GM23338 (cell line): ENCODE measurements around the gene CCDC178. TPM values are rescaled to one million over a fixed set of nuclear protein-coding genes. Genes with fewer than 3 reads are reported as not detected.

ENCODE experiments used
- ATAC-seq: fragments of 200-7000 bp; cut with Tn5 transposase; 3 replicates; pipeline ENCODE4 v1.9.1; 2020
- DNase-seq: peaks from one replicate; pipeline ENCODE4 v3.0.0-alpha.2; 2015; ENCODE audit warnings: low spot score
- H2AFZ ChIP-seq: fragments of 200-600 bp; sonication (generic); 2 replicates; pipeline ENCODE4 v1.8.0; 2016; ENCODE audit warnings: antibody characterized with exemption, mild to moderate bottlenecking, moderate library complexity
- H3F3A ChIP-seq: fragments of 200-600 bp; sonication (generic); replicated peaks from 2 replicates; pipeline ENCODE4 v1.8.0; 2017; ENCODE audit warnings: antibody characterized with exemption, mixed run types, low read depth
- H3K27ac ChIP-seq: fragments of 200-600 bp; sonication (generic); 2 replicates; pipeline ENCODE4 v1.6.1; 2016; ENCODE audit warnings: low read depth
- H3K27me3 ChIP-seq: fragments of 200-600 bp; sonication (generic); 2 replicates; pipeline ENCODE4 v1.8.0; 2016; ENCODE audit warnings: mild to moderate bottlenecking, mixed run types, moderate library complexity; ENCODE audit not compliant: insufficient read depth
- H3K36me3 ChIP-seq: fragments of 200-600 bp; sonication (generic); 2 replicates; pipeline ENCODE4 v1.8.0; 2016; ENCODE audit warnings: mild to moderate bottlenecking; ENCODE audit not compliant: insufficient read depth
- H3K4me1 ChIP-seq: fragments of 200-600 bp; sonication (generic); 2 replicates; pipeline ENCODE4 v1.8.0; 2016; ENCODE audit warnings: mild to moderate bottlenecking, moderate library complexity; ENCODE audit not compliant: insufficient read depth
- H3K4me2 ChIP-seq: fragments of 200-600 bp; sonication (generic); 2 replicates; pipeline ENCODE4 v1.7.1; 2017; ENCODE audit warnings: mixed run types
- H3K4me3 ChIP-seq: fragments of 200-600 bp; sonication (generic); 2 replicates; pipeline ENCODE4 v1.6.1; 2016; ENCODE audit warnings: mixed run types
- H3K79me2 ChIP-seq: fragments of 200-600 bp; sonication (generic); replicated peaks from 2 replicates; pipeline ENCODE4 v1.8.0; 2017; ENCODE audit warnings: mild to moderate bottlenecking; ENCODE audit not compliant: insufficient read depth
- H3K9me2 ChIP-seq: fragments of 200-600 bp; sonication (generic); 2 replicates; pipeline ENCODE4 v1.8.0; 2017; ENCODE audit not compliant: insufficient read depth
- H4K20me1 ChIP-seq: fragments of 200-600 bp; sonication (generic); replicated peaks from 2 replicates; pipeline ENCODE4 v1.8.0; 2017; ENCODE audit warnings: mild to moderate bottlenecking; ENCODE audit not compliant: insufficient read depth
- H3K27ac Mint-ChIP-seq: 2 replicates; pipeline ENCODE4 v1.8.0; 2020; ENCODE audit warnings: inconsistent platforms, mild to moderate bottlenecking, moderate library complexity, mixed read lengths
- H3K27me3 Mint-ChIP-seq: 3 replicates; pipeline ENCODE4 v1.8.0; 2022; ENCODE audit warnings: low read depth, mild to moderate bottlenecking, moderate library complexity, mixed read lengths, inconsistent platforms; ENCODE audit not compliant: insufficient read depth, poor library complexity
- H3K36me3 Mint-ChIP-seq: 3 replicates; pipeline ENCODE4 v1.8.0; 2021; ENCODE audit warnings: low read depth, mild to moderate bottlenecking, inconsistent platforms, moderate library complexity, mixed read lengths
- H3K4me1 Mint-ChIP-seq: 3 replicates; pipeline ENCODE4 v1.8.0; 2020; ENCODE audit warnings: mild to moderate bottlenecking, inconsistent platforms, mixed read lengths
- H3K4me3 Mint-ChIP-seq: 3 replicates; pipeline ENCODE4 v1.8.0; 2021; ENCODE audit warnings: moderate library complexity, mild to moderate bottlenecking, inconsistent platforms, mixed read lengths
- H3K9me3 Mint-ChIP-seq: 3 replicates; pipeline ENCODE4 v1.8.0; 2020; ENCODE audit warnings: moderate library complexity, mild to moderate bottlenecking, inconsistent platforms, mixed read lengths
- ETS1 ChIP-seq: IDR thresholded peaks from 2 replicates; pipeline ENCODE4 v1.6.1; 2016; ENCODE audit warnings: antibody characterized with exemption
- EZH2 ChIP-seq: fragments of 200-600 bp; sonication (generic); IDR thresholded peaks from one replicate; pipeline ENCODE4 v1.8.0; 2017; ENCODE audit warnings: antibody characterized with exemption, mild to moderate bottlenecking, low read depth; ENCODE audit not compliant: unreplicated experiment
- EZH2phosphoT487 ChIP-seq: fragments of 200-600 bp; sonication (generic); IDR thresholded peaks from one replicate; pipeline ENCODE4 v1.8.1; 2018; ENCODE audit warnings: antibody characterized with exemption; ENCODE audit not compliant: unreplicated experiment
- JUNB ChIP-seq: IDR thresholded peaks from one replicate; pipeline ENCODE4 v1.6.1; 2016; ENCODE audit warnings: antibody characterized with exemption; ENCODE audit not compliant: unreplicated experiment
- NANOG ChIP-seq: IDR thresholded peaks from 2 replicates; pipeline ENCODE4 v1.6.1; 2016; ENCODE audit warnings: antibody characterized with exemption, borderline replicate concordance
- POLR2AphosphoS5 ChIP-seq: IDR thresholded peaks from 2 replicates; pipeline ENCODE4 v1.6.1; 2016; ENCODE audit warnings: antibody characterized with exemption, low read depth
- REST ChIP-seq: IDR thresholded peaks from one replicate; pipeline ENCODE4 v1.6.1; 2018; ENCODE audit warnings: antibody characterized with exemption; ENCODE audit not compliant: unreplicated experiment
- STAT1 ChIP-seq: IDR thresholded peaks from one replicate; pipeline ENCODE4 v1.6.1; 2016; ENCODE audit warnings: antibody characterized with exemption; ENCODE audit not compliant: unreplicated experiment
- ZNF114 ChIP-seq: fragments of 250-450 bp; sonication (Bioruptor Pico); IDR thresholded peaks from 2 replicates; pipeline ENCODE4 v1.5.0; 2020; ENCODE audit warnings: mild to moderate bottlenecking, moderate library complexity
- ZNF331 ChIP-seq: fragments of 250-450 bp; sonication (Bioruptor Pico); IDR thresholded peaks from 2 replicates; pipeline ENCODE4 v1.5.0; 2020; ENCODE audit warnings: low read depth, mild to moderate bottlenecking, moderate library complexity
- ZNF462 ChIP-seq: fragments of 250-450 bp; sonication (Bioruptor Pico); IDR thresholded peaks from 2 replicates; pipeline ENCODE4 v1.5.0; 2020; ENCODE audit warnings: mild to moderate bottlenecking, moderate library complexity
- polyA plus RNA-seq: library from polyadenylated mRNA; unstranded; fragments of >200 nt; fragmentation: Nextera tagmentation; extraction: Ambion mirVana; gene quantifications from 2 replicates; pipeline ENCODE4 v1.2.1, GENCODE V29; 2016
- total RNA-seq: library from RNA; depleted of rRNA; stranded (reverse); fragments of >200 nt; shearing (Covaris generic); gene quantifications from 2 replicates; pipeline ENCODE4 v1.2.3, GENCODE V29; 2014

Gene CCDC178
- total and polyA plus RNA-seq, 2 experiments from 2014 or later: 0.17 to 0.24 TPM

GRCh38 chr18:32909798-32910561 lies 530.5 kb downstream of the CCDC178 start (continued):
- TF ChIP-seq ZNF462 (CRISPR knock-in tag) (no peak), ZNF331 (CRISPR knock-in tag) (no peak), POLR2AphosphoS5 (no peak), EZH2 (no peak), STAT1 (no peak)

GRCh38 chr18:32908424-32908805 lies 532.1 kb downstream of the CCDC178 start:
- TF ChIP-seq POLR2AphosphoS5 (no peak), EZH2phosphoT487 (no peak), ZNF114 (CRISPR knock-in tag) (no peak), EZH2 (no peak), JUNB (no peak), NANOG (no peak), ETS1 (no peak), REST (no peak)
- Mint-ChIP-seq H3K9me3 (no peaks in the 10 kb centered on the region; the same call in 2 of the 3 replicates), H3K36me3 (no peaks in the 10 kb centered on the region)

More at GRCh38 chr18:32908424-32908805, 532.1 kb downstream of the CCDC178 start:
- H3F3A ChIP-seq: no peaks in the 10 kb centered on the region
- DNase-seq (no peak), ATAC-seq (no peak)
- no peaks in the 10 kb centered on the region for H4K20me1 ChIP-seq
- H3K36me3 ChIP-seq: no peaks in the 10 kb centered on the region
- no peak overlapping the region for H3K4me2 ChIP-seq
- no peak overlapping the region for H3K4me3 ChIP-seq
- H2AFZ ChIP-seq: peak overlapping the region; percentile 66; the same call in 1 of the 2 replicates
- H3K9me2 ChIP-seq: 0 out of 2 replicates have a peak, but pooled peaks cover 4% of the 10 kb centered on the region
- Mint-ChIP-seq H3K4me3 (no peak overlapping the region), H3K27me3 (peaks cover 1% of the 10 kb centered on the region), H3K27ac (no peak overlapping the region), H3K4me1 (peaks cover 11% of the 10 kb centered on the region)
- no peaks in the 10 kb centered on the region for H3K79me2 ChIP-seq
- H3K4me1 ChIP-seq: peaks cover 4% of the 10 kb centered on the region
- H3K27ac ChIP-seq: no peak overlapping the region
- H3K27me3 ChIP-seq: no peaks in the 10 kb centered on the region
